ENCODE results near the gene RDX. TPM values are rescaled to one million over a fixed set of nuclear protein-coding genes. Genes with fewer than 3 reads are reported as not detected.
A peak's percentile ranks its signal among the peaks of the same experiment; 100 is the strongest.

The RDX gene
- total RNA-seq, 1 experiment from 2014 or later = 86.6 TPM

DNA sequence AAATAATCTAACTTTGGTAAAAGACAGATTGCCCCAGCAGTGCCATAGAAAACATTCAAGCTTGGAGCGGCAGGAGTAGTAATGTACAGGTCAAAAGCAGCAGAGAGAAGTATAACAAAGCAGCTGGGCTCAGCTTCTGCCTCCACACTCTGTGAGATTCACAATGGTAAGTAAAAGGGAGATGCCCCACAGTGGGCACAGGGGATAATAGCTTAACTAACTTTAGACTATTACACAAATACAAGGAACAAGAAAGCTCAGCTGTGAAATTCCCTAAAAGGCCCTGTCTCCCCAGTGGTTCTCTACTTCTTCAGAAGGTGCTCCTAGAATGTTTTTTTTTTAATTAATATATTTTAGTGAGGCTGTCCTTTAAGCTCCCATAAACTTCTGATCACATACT, 28.0 kb downstream of the RDX start:
- Histone ChIP-seq H3K9me3 (ENCODE audit: control insufficient read depth, low read depth, low read length) (no peaks in the 10 kb centered on the region), H3K4me1 (ENCODE audit: insufficient read depth, low read length) (no peaks in the 10 kb centered on the region), H2BK5ac (ENCODE audit: insufficient read length, low read length) (no peak overlapping the region), H4K8ac (replicated peaks; ENCODE audit: insufficient read length, low read depth, low read length) (no peak overlapping the region), H3T11ph (ENCODE audit: low read length) (no peak overlapping the region), H4K91ac (ENCODE audit: insufficient read length, low read depth, low read length) (no peak overlapping the region), H3K4me2 (ENCODE audit: insufficient read depth, insufficient read length, low read length) (no peak overlapping the region), H3K14ac (ENCODE audit: insufficient read depth, low read length) (no peak overlapping the region), H2BK20ac (ENCODE audit: low read depth, low read length, poor library complexity, severe bottlenecking) (no peak overlapping the region), H2AFZ (ENCODE audit: low read length) (no peak overlapping the region), H4K20me1 (ENCODE audit: control insufficient read depth, insufficient read depth, insufficient read length) (no peaks in the 10 kb centered on the region), H4K5ac (ENCODE audit: insufficient read length, low read depth, low read length) (no peak overlapping the region), H3K23me2 (ENCODE audit: insufficient read length, low read depth, low read length, poor library complexity, severe bottlenecking) (no peaks in the 10 kb centered on the region), H3K27me3 (ENCODE audit: insufficient read depth, low read length) (no peaks in the 10 kb centered on the region; the same call in 1 of the 2 replicates), H3K18ac (ENCODE audit: insufficient read length, low read depth, low read length) (no peak overlapping the region), H2BK12ac (ENCODE audit: insufficient read length, low read depth, low read length) (no peak overlapping the region), H3K79me1 (ENCODE audit: insufficient read depth, low read depth, low read length, poor library complexity, severe bottlenecking) (peaks cover 4% of the 10 kb centered on the region), H2BK15ac (ENCODE audit: low read depth, low read length) (no peak overlapping the region), H3K23ac (ENCODE audit: insufficient read length, low read depth, low read length) (no peak overlapping the region), H3K9ac (ENCODE audit: extremely low read depth, insufficient read length, low read length) (no peak overlapping the region), H3K4ac (ENCODE audit: low read depth, low read length) (no peak overlapping the region), H3K79me2 (ENCODE audit: insufficient read depth, low read length) (no peaks in the 10 kb centered on the region; the same call in 1 of the 2 replicates), H2BK120ac (ENCODE audit: low read depth, low read length, poor library complexity, severe bottlenecking) (no peak overlapping the region), H3K56ac (ENCODE audit: insufficient read length, low read depth, low read length) (no peak overlapping the region), H2AK5ac (ENCODE audit: insufficient read length, low read length) (no peak overlapping the region), H3K27ac (ENCODE audit: insufficient read length, low read depth, low read length) (no peak overlapping the region)
- H3K27me3 Mint-ChIP-seq (ENCODE audit: low read depth) = no peaks in the 10 kb centered on the region
- H3K4me3 Mint-ChIP-seq = no peak overlapping the region
- WGBS (ENCODE audit: extremely low coverage, insufficient read length, low lambda C conversion rate) = no CpG with 5 or more reads among the region's 1 CpG
- H3K9me3 Mint-ChIP-seq = no peaks in the 10 kb centered on the region
- peaks cover 13 to 48% (median 45%) of the 10 kb centered on the region in 3 experiments; a peak in 6 of 7 replicates for H3K36me3 Mint-ChIP-seq (ENCODE audit: insufficient read depth in 1 of 3, low read depth in 3 of 3)
- no peak for DNase-seq
- TF ChIP-seq, protein P1, sequence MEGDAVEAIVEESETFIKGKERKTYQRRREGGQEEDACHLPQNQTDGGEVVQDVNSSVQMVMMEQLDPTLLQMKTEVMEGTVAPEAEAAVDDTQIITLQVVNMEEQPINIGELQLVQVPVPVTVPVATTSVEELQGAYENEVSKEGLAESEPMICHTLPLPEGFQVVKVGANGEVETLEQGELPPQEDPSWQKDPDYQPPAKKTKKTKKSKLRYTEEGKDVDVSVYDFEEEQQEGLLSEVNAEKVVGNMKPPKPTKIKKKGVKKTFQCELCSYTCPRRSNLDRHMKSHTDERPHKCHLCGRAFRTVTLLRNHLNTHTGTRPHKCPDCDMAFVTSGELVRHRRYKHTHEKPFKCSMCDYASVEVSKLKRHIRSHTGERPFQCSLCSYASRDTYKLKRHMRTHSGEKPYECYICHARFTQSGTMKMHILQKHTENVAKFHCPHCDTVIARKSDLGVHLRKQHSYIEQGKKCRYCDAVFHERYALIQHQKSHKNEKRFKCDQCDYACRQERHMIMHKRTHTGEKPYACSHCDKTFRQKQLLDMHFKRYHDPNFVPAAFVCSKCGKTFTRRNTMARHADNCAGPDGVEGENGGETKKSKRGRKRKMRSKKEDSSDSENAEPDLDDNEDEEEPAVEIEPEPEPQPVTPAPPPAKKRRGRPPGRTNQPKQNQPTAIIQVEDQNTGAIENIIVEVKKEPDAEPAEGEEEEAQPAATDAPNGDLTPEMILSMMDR (conservative IDR thresholded peaks at IDR 0.05) = no peak
- H3K4me1 Mint-ChIP-seq = no peaks in the 10 kb centered on the region
- peak overlapping the region in 1 of 3 experiments; percentile 59; a peak in 3 of 7 replicates for H3K27ac Mint-ChIP-seq

Measured in H9 (cell line).